Ovary (tissue), 9 donors: Measurements from ENCODE around the gene PPP1R13L. TPM values are rescaled to one million over a fixed set of nuclear protein-coding genes. Genes with fewer than 3 reads are reported as not detected.

Experiments used
- DNase-seq, 5 donors: peaks; one replicate each; pipeline ENCODE4 v3.0.0-alpha.2; 2019 to 2020
- H3K27ac ChIP-seq, 2 donors: fragments of 200-600 bp; one replicate each; pipeline versions ENCODE4 v1.5.1 to v1.8.0; 2019 to 2022
- H3K27me3 ChIP-seq: fragments of 200-600 bp; one replicate; pipeline ENCODE4 v1.8.0; 2022
- H3K36me3 ChIP-seq: fragments of 200-600 bp; sonication (generic); one replicate; pipeline ENCODE4 v1.5.1; 2019
- H3K4me1 ChIP-seq: one replicate; pipeline ENCODE4 v1.8.1; 2013; ENCODE audit warnings: mild to moderate bottlenecking, moderate library complexity; ENCODE audit not compliant: insufficient read depth
- H3K4me3 ChIP-seq: fragments of 200-600 bp; sonication (generic); one replicate; pipeline ENCODE4 v1.5.1; 2017
- H3K9me3 ChIP-seq, 2 donors: fragments of 200-600 bp in 1 of 2; sonication (generic) in 1 of 2; one replicate each; pipeline versions ENCODE4 v1.5.1 to v1.8.1; 2013 to 2019; ENCODE audit warnings: mild to moderate bottlenecking in 1 of 2, moderate library complexity in 1 of 2
- EP300 ChIP-seq: sonication (generic); formaldehyde crosslinking; IDR thresholded peaks from one replicate; pipeline ENCODE4 v1.6.1; 2017; ENCODE audit warnings: antibody characterized with exemption
- POLR2A ChIP-seq: fragments of 450-650 bp; IDR thresholded peaks from one replicate; pipeline ENCODE4 v1.6.1; 2017; ENCODE audit warnings: antibody characterized with exemption, mild to moderate bottlenecking, moderate library complexity
- WGBS, 3 donors: extraction: QIAGEN DNeasy Blood & Tissue Kit in 1 of 3; methylation state at CpG; one replicate each; pipeline versions ENCODE4 v1.1.5 to v1.1.7; 2013 to 2017; 5-methylcytosine and 5-hydroxymethylcytosine counted together
- intact Hi-C, 4 donors: fragments of 100-400 bp; cut with DNase I; formaldehyde crosslinking; loops; one replicate each; pipeline versions ENCODE4 v1.11.0 to v1.15.1; 2022 to 2023
- polyA plus RNA-seq, 2 donors: library from polyadenylated mRNA; stranded (reverse); fragments of 200-250 nt in 1 of 2; fragments of 350-450 nt in 1 of 2; fragmentation: Illumina TruSeq in 1 of 2; extraction: RNeasy Lipid Tissue Mini Kit (QIAGEN cat#74804) in 1 of 2; gene quantifications; one replicate each; pipeline ENCODE4 v1.2.3, GENCODE V29; 2013 to 2014
- total RNA-seq, 7 donors: library from RNA; depleted of rRNA in 2 of 7; stranded (reverse); fragments of >200 nt in 2 of 7; fragmentation: NEBNext Ultra II Directional in 3 of 7; extraction: Animal tissue kit (Norgen Biotek cat#: 25700) in 3 of 7; gene quantifications; one replicate each; pipeline versions ENCODE4 v1.1.0 to v1.2.4, GENCODE V29; 2016 to 2023
- TF ChIP-seq, protein P1 (sequence below), 3 donors: fragments of 450-650 bp in 2 of 3; fragments of 200-600 bp in 1 of 3; IDR thresholded peaks; one replicate each; pipeline versions ENCODE4 v1.5.1 to v1.8.0; 2016 to 2022; ENCODE audit warnings: antibody characterized with exemption in 3 of 3, mild to moderate bottlenecking in 1 of 3
- donor health status: DM: no; HTN: no; CAD: no; lungs with moderate emphysema.
- donor health status: DM: no; HTN: no; CAD: no.
- donor health status: Bipolar disorder and iron deficiency.
- donor health status: DM: yes; HTN: yes; CAD: no.
- donor health status: DM: no; HTN: no; CAD: no.
- donor health status: DM: yes; HTN: yes; CAD: no.

The PPP1R13L gene
- total and polyA plus RNA-seq, 9 donors: 6.8 to 29.1 (median 13.3) TPM

DNA sequence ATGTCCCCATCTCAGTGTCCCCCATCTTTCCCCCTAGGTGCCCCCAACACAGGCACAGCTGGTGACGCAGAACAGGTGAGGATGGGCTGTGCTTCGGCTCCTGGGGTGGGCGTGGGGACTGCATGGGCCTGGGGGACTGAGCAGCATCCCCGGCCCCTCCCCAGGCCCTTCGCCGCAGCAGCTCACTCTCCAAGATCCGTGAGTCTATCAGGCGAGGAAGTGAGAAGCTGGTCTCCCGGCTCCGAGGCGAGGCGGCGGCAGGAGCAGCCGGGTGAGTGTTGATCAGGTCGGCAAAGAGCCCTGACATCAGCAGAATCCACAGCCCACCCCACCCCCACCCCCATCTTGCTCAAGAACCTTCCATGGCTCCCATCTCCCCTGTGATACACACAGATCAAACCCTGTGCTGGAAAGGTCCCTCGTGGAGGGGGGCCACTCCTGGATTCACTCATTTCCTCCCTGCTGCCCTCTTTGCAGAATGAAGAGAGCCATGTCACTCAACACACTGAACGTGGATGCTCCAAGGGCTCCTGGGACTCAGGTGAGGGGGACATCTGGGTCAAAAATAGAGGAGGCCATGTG is 54.3 kb downstream of the PPP1R13L start:
- WGBS, 3 donors: 77 to 81% (median 80%) methylated on average over 17 of the region's 17 CpGs
- no peak for TF ChIP-seq POLR2A
- TF ChIP-seq, protein P1, sequence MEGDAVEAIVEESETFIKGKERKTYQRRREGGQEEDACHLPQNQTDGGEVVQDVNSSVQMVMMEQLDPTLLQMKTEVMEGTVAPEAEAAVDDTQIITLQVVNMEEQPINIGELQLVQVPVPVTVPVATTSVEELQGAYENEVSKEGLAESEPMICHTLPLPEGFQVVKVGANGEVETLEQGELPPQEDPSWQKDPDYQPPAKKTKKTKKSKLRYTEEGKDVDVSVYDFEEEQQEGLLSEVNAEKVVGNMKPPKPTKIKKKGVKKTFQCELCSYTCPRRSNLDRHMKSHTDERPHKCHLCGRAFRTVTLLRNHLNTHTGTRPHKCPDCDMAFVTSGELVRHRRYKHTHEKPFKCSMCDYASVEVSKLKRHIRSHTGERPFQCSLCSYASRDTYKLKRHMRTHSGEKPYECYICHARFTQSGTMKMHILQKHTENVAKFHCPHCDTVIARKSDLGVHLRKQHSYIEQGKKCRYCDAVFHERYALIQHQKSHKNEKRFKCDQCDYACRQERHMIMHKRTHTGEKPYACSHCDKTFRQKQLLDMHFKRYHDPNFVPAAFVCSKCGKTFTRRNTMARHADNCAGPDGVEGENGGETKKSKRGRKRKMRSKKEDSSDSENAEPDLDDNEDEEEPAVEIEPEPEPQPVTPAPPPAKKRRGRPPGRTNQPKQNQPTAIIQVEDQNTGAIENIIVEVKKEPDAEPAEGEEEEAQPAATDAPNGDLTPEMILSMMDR (IDR thresholded peaks at IDR 0.05): no peak
- no peak for TF ChIP-seq EP300
- no peaks in the 10 kb centered on the region for H3K36me3 ChIP-seq
- no peak overlapping the region for H3K27ac ChIP-seq
- H3K27me3 ChIP-seq: peaks cover 2% of the 10 kb centered on the region
- no peaks in the 10 kb centered on the region for H3K9me3 ChIP-seq
- no peak for DNase-seq
- no peaks in the 10 kb centered on the region for H3K4me1 ChIP-seq
- H3K4me3 ChIP-seq: no peak overlapping the region
- intact Hi-C loops: no loop called here

DNA sequence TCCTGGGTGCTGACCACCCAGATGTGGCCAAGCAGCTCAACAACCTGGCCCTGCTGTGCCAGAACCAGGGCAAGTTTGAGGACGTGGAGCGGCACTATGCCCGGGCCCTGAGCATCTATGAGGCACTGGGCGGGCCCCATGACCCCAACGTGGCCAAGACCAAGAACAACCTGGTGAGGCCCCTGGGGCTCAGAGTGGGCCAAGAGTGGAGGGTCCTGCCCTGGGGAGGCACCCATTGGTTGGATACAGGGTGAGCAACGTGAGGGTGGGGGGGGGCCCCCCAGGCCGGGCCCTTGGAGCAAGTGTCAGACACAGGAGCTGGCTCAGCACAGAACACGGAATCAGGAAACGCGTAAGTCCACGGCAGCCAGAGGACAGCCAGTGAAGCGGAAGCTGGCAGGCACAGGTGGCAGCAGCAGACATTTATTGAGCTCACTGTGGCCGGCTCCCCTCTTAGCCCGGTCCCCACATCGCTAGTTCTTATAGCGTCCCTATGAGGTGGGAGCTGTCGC is 55.4 kb downstream of the PPP1R13L start:
- H3K27me3 ChIP-seq: peaks cover 2% of the 10 kb centered on the region
- intact Hi-C loops: no loop called here
- H3K36me3 ChIP-seq: no peaks in the 10 kb centered on the region
- no peak overlapping the region for H3K4me3 ChIP-seq
- H3K9me3 ChIP-seq: no peaks in the 10 kb centered on the region
- WGBS, 3 donors: 82 to 90% (median 89%) methylated on average over 17 of the region's 17 CpGs
- no peak overlapping the region for H3K27ac ChIP-seq
- TF ChIP-seq POLR2A: no peak
- no peak for TF ChIP-seq EP300
- TF ChIP-seq, protein P1 (IDR thresholded peaks at IDR 0.05): no peak
- no peak for DNase-seq
- no peaks in the 10 kb centered on the region for H3K4me1 ChIP-seq

DNA sequence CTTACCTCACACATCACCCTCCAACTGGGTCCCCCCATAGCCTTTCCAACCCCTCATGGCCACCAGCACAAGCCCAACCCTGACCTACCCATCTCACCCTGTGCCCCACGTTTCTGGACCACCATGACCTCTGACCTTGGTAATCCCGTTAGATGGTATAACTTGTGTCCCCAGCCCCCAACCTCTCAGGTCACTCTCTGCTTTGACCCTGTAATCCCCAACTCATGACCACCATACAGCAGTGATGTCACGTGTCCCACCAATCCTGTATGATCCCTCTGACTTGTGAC is 55.8 kb downstream of the PPP1R13L start:
- Histone ChIP-seq H3K4me3 (no peak overlapping the region), H3K36me3 (no peaks in the 10 kb centered on the region), H3K27me3 (peaks cover 2% of the 10 kb centered on the region), H3K9me3 (no peaks in the 10 kb centered on the region), H3K27ac (no peak overlapping the region), H3K4me1 (no peaks in the 10 kb centered on the region)
- WGBS, 3 donors: 39 to 61% (median 44%) methylated on average over 3 of the region's 3 CpGs
- intact Hi-C loops: no loop called here
- no peak for DNase-seq
- TF ChIP-seq, protein P1 (IDR thresholded peaks at IDR 0.05): no peak
- TF ChIP-seq EP300 (no peak), POLR2A (no peak)

DNA sequence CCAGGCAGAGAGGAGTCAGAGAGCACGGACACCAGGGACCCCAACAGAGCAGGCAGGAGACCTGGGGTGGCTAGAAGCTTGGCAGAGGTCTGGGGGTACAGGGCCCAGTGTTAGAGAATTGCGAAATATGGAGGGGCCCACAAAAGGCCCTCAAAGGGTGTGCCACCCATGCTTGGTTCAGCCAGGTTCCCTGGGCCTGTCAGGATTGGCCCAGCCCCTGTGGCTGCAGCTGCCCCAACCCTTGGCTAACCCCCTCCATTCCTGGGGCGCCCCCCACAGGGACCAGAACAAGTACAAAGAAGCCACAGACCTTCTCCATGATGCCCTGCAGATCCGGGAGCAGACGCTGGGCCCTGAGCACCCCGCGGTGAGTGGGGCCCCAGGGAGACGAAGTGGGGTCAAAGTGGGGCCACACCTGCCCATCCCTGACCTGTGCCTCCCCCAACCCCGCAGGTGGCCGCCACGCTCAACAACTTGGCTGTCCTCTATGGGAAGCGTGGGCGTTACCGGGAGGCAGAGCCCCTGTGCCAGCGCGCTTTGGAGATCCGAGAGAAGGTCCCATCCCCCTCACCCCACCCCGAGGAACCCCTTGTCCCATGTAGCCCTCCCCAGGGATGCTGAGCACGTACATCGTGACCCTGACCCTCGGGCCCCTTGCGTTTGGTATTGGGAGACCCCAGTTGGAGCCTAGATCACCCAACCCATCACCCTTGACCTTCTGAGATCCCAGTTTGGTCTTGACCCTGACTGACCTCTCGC is 56.3 kb downstream of the PPP1R13L start:
- WGBS, 3 donors: 50 to 70% (median 62%) methylated on average over 23 of the region's 23 CpGs
- H3K4me3 ChIP-seq: no peak overlapping the region
- intact Hi-C loops: no loop called here

More for the DNA sequence above, 56.3 kb downstream of the PPP1R13L start:
- peaks cover 2% of the 10 kb centered on the region for H3K27me3 ChIP-seq
- no peaks in the 10 kb centered on the region for H3K36me3 ChIP-seq
- H3K4me1 ChIP-seq: no peaks in the 10 kb centered on the region
- no peak overlapping the region for H3K27ac ChIP-seq
- H3K9me3 ChIP-seq: no peaks in the 10 kb centered on the region
- no peak for DNase-seq
- TF ChIP-seq POLR2A (no peak), EP300 (no peak)
